ENCODE measurements around the gene MROH2B.

- TF ChIP-seq CTCF (IDR thresholded peaks at IDR 0.05) (no peak), EZH2 (IDR thresholded peaks at IDR 0.05; ENCODE audit: borderline replicate concordance, insufficient read depth, low read depth, low read length, poor library complexity, severe bottlenecking) (no peak)
Observed at GRCh38 chr5:41048986-41049385, 22.2 kb downstream of the MROH2B start.
